Uterus (tissue), 2 donors: ENCODE results near the gene KCNK18.

Experiments
- POLR2A ChIP-seq, 2 donors: fragments of 450-650 bp; IDR thresholded peaks; one replicate each; pipeline ENCODE4 v1.6.1; 2016; ENCODE audit warnings: antibody characterized with exemption in 2 of 2, mild to moderate bottlenecking in 1 of 2, moderate library complexity in 1 of 2
- TF ChIP-seq, protein P1 (sequence below), 4 experiments: fragments of 200-600 bp in 2 of 4; fragments of 450-650 bp in 2 of 4; sonication (generic) in 2 of 4; IDR thresholded peaks; one replicate each; pipeline ENCODE4 v1.5.1; 2016 to 2019; ENCODE audit warnings: antibody characterized with exemption in 4 of 4, mild to moderate bottlenecking in 2 of 4, moderate library complexity in 1 of 4

DNA sequence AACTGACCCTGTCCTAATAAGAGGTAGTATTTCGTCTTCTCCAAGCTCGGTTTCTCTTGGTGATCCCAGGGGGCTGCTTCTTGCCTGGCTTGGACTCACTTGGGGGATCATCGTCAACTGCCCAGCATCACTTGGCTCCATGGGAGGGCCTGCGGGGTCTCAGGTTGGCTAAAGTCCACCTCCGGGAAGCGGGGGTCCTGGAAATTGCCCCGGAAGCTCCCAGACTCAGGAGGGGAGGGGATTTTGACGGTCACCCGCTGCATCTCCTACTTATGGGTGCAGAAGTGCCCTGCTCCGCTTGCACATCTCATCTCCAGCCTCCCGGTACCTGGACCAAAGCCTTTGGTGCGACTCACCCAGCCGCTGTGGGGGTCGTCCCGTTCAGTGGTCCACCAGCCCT is 18.7 kb downstream of the KCNK18 start:
- TF ChIP-seq, protein P1, sequence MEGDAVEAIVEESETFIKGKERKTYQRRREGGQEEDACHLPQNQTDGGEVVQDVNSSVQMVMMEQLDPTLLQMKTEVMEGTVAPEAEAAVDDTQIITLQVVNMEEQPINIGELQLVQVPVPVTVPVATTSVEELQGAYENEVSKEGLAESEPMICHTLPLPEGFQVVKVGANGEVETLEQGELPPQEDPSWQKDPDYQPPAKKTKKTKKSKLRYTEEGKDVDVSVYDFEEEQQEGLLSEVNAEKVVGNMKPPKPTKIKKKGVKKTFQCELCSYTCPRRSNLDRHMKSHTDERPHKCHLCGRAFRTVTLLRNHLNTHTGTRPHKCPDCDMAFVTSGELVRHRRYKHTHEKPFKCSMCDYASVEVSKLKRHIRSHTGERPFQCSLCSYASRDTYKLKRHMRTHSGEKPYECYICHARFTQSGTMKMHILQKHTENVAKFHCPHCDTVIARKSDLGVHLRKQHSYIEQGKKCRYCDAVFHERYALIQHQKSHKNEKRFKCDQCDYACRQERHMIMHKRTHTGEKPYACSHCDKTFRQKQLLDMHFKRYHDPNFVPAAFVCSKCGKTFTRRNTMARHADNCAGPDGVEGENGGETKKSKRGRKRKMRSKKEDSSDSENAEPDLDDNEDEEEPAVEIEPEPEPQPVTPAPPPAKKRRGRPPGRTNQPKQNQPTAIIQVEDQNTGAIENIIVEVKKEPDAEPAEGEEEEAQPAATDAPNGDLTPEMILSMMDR (IDR thresholded peaks at IDR 0.05) = no peak
- TF ChIP-seq POLR2A (IDR thresholded peaks at IDR 0.05) = no peak
